COLO829 (cell line): Measurements from ENCODE around the gene ACAD8.
"Not testable (repeated sequence)": the region's sequence is repeated elsewhere in the genome, so short reads cannot be mapped to it uniquely, and the experiment has no call there.

Experiments used
- DNase-seq: peaks from one replicate; pipeline ENCODE4 v3.0.0; 2012; ENCODE audit warnings: low spot score

The ACAD8 gene

DNA sequence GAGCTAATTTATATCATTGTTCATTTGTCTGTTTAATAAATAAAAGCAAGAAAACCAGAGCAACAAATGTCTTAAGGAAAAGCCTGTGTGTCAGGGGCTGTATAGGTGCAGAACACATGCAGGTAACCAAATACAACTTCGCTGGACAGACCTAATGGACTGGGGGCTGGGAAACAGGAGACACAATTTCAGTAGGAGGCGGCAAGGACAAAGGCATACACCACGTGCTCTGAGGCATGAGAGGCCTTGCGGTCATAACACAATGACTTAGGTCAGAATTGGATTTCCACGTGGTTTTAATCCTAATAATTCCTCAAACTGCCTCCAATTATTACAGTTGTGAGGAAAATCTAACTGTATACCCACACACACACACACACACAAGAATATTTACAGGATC, 14.1 kb downstream of the ACAD8 start:
- no peak for DNase-seq

- no peak for DNase-seq
These were observed 14.6 kb downstream of the ACAD8 start for GRCh38 chr11:134267966-134268365.

GRCh38 chr11:134270250-134270714, 16.9 kb downstream of the ACAD8 start:
- DNase-seq: no peak

GRCh38 chr11:134271978-134272377, 18.6 kb downstream of the ACAD8 start:
- DNase-seq: no peak

DNA sequence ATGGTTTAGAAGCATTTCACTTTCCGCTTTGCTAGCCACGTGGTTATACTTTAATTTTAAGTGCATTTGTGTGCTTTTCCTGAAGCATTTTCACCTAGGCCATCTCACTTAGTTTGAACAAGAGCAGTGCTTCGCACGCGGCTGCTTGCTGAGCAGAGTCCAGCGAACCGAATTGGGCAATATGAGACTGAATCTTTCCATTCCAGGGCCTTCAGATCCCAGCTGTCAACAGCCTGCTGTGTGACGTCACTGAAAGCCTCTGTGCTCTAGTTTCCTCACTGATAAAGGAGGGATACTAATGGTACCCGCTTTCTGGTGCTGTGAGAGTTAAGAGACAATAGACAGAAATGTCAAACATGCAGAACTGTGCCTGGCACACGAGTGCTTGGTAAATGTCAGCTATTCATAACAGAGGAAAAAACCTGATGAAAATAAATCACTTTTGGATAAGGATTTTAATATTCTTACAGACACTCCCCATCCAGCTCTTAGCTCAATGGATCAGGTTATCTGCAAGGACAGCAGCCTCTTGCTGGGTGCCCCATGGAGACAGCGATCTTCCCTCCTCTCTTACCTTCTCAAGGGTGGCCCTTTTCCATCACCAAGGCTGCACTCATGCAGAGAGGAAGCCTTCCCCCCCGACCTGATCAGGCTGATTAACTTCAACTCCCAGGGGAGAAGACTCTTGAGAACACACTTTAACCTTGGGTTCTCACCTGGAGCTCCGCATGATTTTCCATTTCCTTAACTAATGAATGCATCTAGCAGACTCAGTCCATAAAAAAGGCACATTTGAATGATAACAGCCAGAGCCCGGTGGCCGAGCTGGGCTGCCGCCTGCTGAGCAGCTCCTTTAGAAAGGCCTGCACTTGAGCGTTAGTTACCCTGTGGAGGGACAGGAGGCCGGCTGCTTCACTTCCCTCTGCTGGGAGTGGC, 19.3 kb downstream of the ACAD8 start:
- no peak for DNase-seq

DNA sequence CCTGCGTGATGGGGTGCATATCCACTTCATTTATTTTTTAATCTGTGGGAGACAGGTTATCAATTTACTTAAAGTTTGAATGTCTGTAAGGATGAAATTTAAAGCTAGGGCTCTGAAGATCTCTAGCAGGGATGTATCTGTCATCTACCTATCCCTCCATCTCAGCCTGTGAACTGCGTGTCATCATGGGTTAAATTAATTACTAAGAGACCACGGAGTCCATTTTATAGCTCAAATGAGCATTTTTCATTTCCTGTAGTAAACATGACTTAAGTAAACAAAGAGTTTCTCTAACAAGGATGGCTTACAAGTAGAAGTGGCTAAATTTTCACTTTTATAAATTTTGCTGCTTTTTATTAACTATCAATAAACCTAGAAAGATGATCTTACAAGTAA, 19.9 kb downstream of the ACAD8 start:
- no peak for DNase-seq

- no peak for DNase-seq
These were observed 21.8 kb downstream of the ACAD8 start for GRCh38 chr11:134275188-134275533.

DNA sequence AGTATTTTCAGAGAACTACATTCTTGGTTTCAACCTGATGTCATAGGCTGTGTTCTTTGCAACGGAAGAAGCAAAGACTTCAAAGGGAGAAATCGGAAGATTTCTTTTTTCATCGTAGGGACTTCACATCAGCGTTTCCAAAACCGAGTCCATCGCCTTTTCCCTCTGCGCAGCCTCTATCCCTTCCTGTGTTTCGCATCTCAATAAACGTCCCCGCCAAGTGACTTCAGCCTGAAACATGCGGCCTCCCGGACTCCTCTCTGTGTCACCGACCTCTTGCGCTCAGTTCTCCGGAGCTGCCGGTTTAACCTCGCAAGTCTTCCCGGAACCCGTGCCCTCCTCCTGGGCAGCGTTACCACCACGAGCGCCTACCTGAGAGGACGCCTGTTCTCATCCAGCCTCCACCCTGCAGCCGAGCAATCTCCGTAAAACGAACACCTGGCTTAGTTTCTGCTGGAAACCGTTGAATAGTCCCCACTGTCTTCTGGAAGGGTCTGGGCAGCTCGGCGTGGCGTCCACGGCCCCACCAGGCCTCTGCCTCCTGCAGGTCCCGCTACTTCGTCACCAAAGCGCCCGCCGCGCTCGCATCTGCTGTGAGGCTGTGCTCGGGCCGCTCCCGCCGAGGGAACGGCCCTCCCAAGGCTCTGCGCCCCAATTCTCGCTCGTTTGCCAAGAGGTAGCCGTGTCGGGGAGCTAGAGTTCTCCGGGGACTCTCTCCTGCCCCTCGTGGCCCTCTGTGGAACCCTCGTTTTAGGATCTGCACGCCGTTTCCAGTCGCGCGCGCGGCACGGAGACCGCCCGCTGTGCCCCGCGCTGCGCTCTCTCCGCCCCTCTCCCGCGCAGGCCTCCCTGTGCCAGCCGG, 22.4 kb downstream of the ACAD8 start, which contains the start of gene GLB1L3:
Gene GLB1L3, plus strand, starts transcription at position 846 of the 862 bp plus-strand sequence. CDS start 362 bp downstream, outside the sequence.
- no peak for DNase-seq

- DNase-seq: no peak
These were observed 23.2 kb downstream of the ACAD8 start for GRCh38 chr11:134276396-134277182.

GRCh38 chr11:134277183-134278001, 24.0 kb downstream of the ACAD8 start:
- DNase-seq: no peak

DNA sequence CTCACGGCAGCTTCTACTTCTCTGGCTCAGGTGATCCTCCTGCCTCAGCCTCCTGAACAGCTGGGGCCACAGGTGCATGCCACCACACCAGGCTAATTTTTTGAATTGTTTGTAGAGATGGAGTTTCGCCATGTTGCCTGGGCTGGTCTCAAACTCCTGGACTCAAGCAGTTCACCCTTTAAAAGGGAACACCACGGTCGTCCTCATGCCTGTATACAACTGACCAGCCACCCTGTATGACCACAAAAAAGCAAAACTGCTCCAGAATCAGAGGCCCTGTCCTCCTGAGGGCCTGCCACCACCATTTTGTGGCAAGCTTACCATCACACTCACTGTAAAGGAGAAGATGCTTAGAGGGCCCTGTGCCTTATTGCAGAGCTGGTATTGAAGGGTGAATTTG, 25.0 kb downstream of the ACAD8 start:
- DNase-seq: no peak

GRCh38 chr11:134281635-134282034, 28.3 kb downstream of the ACAD8 start:
- not testable (repeated sequence) for DNase-seq

- DNase-seq: no peak
These were observed 29.0 kb downstream of the ACAD8 start for GRCh38 chr11:134282121-134283045.

DNA sequence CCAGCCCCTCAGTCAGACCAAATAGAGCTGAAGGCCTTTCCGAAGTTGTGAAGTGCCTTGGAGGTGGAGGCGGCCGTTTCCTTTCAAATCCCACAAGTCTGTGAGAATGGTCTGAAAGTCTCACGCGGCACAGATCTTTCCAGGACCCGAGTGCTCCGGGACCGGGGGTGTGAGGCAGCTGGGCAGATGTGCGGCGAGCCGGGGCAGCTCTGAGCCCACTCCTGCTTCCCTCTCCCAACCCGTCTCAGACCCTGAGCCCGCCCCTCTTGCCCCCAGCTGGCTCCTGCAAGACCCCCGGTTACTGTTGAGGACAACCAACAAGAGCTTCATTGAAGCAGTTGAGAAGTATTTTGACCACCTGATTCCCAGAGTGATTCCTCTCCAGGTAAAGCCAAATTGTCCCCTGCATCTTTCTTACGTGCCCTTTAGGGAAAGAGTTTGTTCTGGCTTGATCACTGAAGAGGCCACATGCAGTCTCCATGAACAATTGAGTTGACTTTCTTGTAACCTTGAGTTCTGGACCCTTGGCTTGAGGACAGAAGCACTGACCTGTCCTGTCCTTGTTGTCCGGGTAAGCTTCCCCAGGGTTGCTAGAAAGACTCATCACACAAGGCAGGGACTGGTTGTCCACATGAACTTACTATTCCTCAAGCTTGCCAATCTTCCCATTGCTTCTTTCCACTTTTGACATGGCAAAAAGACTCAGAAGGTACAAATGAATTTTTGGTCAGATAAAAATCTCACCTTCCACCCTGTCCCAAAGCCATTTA, 30.3 kb downstream of the ACAD8 start:
- DNase-seq: no peak

GRCh38 chr11:134284349-134284748, 31.0 kb downstream of the ACAD8 start:
- not testable (repeated sequence) for DNase-seq

DNA sequence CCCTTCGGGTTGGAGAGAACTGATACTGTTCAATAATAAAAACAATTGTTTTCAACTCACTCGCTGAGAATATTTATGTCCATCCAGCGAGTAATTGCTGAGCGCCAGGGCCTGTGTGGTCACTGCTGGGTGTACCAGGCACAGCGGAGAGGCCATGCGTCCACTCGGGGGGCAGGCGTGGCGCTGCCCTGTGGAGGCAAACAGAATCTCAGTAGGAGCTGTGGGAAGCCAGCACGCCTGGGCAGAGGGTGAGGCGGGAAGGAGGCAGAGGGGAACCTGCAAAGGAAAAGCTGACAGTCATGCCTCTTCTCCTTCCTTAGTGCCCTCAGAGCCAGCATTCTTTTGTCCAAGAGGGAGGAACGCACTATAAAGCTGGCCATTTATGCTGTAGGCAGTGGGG, 34.2 kb downstream of the ACAD8 start:
- DNase-seq: no peak

DNA sequence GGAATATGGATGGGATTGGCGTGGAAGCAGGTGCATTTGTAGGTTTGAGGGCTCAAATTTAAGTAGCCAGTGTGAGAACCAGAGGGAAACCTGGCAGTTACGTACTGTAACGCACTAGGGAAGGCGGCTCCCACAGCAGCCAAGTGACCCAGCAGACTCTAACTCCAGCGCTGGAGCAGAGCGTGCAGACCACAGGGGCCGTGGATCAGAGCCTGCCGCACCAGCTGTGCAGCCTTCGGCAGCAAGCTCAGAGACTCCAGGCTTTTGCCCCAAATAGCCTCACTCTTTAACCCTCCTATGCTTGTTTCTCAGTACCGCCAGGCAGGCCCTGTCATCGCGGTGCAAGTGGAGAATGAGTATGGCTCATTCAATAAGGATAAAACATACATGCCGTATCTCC, 35.1 kb downstream of the ACAD8 start:
- no peak for DNase-seq

GRCh38 chr11:134289167-134289566, 35.8 kb downstream of the ACAD8 start:
- no peak for DNase-seq

- no peak for DNase-seq
These were observed 36.4 kb downstream of the ACAD8 start for GRCh38 chr11:134289789-134290188.
